Subcutaneous adipose tissue (tissue), 4 donors: ENCODE results near the gene MAP2K1. TPM values are rescaled to one million over a fixed set of nuclear protein-coding genes. Genes with fewer than 3 reads are reported as not detected.

Experiments
- CTCF ChIP-seq: fragments of 450-650 bp; IDR thresholded peaks from one replicate; pipeline ENCODE4 v1.5.1; 2016; ENCODE audit warnings: low read depth, mild to moderate bottlenecking, control low read depth, antibody characterized with exemption, moderate library complexity
- total RNA-seq, 4 donors: library from RNA; depleted of rRNA; stranded (reverse); fragments of >200 nt; gene quantifications; one replicate each; pipeline ENCODE4 v1.1.0, GENCODE V29; 2016

The MAP2K1 gene
- total RNA-seq, 4 donors from 2014 or later = 57.6 to 70.7 (median 65.4) TPM

- no peak for TF ChIP-seq CTCF
Measured at GRCh38 chr15:66389098-66389858, 2.6 kb downstream of the MAP2K1 start.

- TF ChIP-seq CTCF = no peak
Measured at GRCh38 chr15:66389859-66390381, 3.2 kb downstream of the MAP2K1 start.

DNA sequence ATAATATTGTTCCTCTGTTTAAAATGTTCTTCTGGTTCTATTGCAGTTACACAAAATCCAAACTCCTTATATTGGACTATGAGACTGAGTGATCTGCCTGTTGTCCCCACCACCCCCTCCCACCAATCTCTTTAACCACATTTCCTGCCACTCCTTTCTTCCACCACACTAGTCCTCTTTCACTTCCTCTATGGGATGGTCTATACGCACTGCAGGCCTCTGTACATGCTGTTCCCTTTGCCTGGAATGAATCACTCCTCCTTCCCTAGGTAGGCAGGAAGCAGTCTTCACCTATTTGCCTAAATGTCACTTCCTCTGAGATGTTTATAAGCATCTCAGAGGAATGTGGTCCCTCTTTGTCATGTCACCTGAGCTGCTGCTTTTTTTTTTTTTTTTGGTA lies 4.0 kb downstream of the MAP2K1 start:
- TF ChIP-seq CTCF = no peak

DNA sequence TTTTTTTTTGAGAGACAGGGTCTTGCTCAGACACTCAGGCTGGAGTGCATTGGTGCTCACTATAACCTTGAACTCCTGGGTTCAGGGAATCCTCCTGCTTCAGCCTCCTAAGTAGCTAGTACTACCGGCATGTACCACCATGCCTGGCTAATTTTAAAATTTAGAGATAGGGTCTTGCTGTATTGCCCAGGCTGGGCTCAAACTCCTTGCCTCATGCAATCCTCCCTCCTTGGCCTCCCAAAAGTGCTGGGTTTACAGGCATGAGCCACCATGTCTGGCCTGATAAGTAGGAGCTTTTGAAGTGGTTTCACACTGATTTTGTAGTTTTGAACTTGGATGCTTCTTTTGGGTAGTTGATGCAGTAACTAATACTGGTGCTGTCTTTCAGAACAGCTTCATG lies 7.8 kb downstream of the MAP2K1 start:
- TF ChIP-seq CTCF = no peak

GRCh38 chr15:66394915-66395314 lies 8.2 kb downstream of the MAP2K1 start:
- TF ChIP-seq CTCF = no peak

DNA sequence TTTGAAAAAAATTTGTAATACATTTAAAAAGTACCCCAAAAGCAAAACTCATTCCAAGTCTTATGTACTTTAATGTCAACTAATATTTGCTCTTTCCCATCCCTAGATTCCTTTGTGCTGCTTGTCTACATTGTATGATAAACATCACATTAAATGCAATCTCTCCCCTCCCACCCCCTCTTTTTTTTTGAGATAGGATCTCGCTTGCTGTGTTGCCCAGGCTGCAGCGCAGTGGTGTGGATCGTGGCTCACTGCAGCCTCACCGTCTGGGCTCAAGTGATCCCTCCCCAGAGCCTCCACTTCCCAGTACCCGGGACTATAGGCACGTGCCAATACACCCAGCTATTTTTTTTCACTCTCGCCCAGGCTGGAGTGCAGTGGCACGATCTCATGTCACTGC lies 12.6 kb downstream of the MAP2K1 start:
- no peak for TF ChIP-seq CTCF

DNA sequence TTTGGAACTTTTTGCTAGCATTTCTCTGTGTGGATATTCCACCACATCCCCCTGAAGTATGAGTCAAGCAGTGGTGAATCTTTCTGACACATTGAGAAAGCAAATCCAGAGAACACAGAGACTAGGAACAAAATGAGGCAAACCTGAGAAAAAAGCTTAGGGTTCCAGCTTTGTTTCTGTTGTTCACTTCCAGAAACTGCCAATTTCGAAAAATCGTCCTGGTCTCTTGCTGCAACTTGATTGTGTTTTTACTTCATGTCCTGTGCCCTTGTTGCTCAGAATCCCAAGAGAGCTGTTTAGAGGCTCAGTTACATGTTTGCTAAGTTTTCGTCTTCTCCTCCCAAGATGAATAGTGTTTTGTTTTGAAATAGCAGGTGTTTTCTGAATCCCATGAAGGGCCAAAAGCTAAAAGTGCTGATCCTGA lies 13.7 kb downstream of the MAP2K1 start:
- TF ChIP-seq CTCF = no peak
